ENCODE measurements around the gene COL17A1. TPM values are rescaled to one million over a fixed set of nuclear protein-coding genes. Genes with fewer than 3 reads are reported as not detected.

The COL17A1 gene
- total RNA-seq, 2 donors from 2014 or later: 3.6 TPM; not detected in 1

DNA sequence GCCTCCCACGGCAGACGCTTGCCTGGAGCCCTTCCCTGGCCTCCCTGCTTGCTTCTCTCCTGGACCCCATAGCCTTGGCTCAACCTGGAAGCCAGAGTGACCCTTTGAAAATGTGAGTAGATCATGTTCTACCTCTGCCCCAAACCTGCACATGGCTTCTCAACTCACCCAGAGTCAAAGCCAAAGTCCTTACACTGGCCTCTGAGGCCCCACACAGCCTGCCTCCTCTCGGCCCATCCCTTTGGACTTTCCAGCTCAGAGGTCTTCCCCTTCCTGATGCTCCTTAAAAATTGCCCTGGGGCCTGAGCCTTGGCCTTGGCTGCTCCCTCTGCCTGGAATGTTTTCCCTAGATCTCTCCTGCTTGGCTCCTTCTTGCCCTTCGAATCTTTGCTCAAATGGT, 32.5 kb downstream of the COL17A1 start:
- H3K27ac ChIP-seq: no peak overlapping the region
- H3K27me3 ChIP-seq: no peaks in the 10 kb centered on the region
- intact Hi-C loops (cut with DNase I): no loop called here
- H3K4me1 ChIP-seq: no peaks in the 10 kb centered on the region
- no peak overlapping the region for H3K4me3 ChIP-seq
- H3K36me3 ChIP-seq (replicated peaks in 1 of 2; ENCODE audit: insufficient read depth in 1 of 2, low read depth in 2 of 2): no peaks in the 10 kb centered on the region
- no peak for TF ChIP-seq POLR2A (IDR thresholded peaks at IDR 0.05)
- DNase-seq (no peak), ATAC-seq (no peak)
- 88 to 90% methylated on average over 4 of the region's 4 CpGs for WGBS, 2 donors
- H3K9me3 ChIP-seq: no peaks in the 10 kb centered on the region

DNA sequence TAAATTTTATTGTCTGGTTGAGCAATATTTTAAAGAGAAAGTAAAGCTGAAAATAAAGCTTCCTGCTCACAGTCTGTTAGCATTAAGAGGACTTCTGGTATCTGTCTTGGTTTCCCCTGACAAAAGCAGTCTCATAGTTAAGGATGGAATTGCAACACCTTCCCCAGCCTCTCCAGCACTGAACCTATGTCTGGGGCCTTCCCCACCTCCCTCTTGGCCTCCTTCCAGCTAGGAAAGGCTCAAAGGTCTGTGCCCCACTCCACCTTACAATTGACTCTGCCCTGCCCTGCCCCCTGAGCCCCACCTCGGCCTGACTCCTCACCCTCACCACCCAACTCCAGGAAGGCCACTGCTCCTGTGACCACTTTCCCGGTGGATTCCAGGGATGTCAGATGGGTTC, 33.2 kb downstream of the COL17A1 start:
- Histone ChIP-seq H3K27ac (no peak overlapping the region), H3K4me3 (no peak overlapping the region), H3K4me1 (no peaks in the 10 kb centered on the region), H3K27me3 (no peaks in the 10 kb centered on the region), H3K36me3 (replicated peaks in 1 of 2; ENCODE audit: insufficient read depth in 1 of 2, low read depth in 2 of 2) (no peaks in the 10 kb centered on the region), H3K9me3 (no peaks in the 10 kb centered on the region)
- TF ChIP-seq, protein P1, sequence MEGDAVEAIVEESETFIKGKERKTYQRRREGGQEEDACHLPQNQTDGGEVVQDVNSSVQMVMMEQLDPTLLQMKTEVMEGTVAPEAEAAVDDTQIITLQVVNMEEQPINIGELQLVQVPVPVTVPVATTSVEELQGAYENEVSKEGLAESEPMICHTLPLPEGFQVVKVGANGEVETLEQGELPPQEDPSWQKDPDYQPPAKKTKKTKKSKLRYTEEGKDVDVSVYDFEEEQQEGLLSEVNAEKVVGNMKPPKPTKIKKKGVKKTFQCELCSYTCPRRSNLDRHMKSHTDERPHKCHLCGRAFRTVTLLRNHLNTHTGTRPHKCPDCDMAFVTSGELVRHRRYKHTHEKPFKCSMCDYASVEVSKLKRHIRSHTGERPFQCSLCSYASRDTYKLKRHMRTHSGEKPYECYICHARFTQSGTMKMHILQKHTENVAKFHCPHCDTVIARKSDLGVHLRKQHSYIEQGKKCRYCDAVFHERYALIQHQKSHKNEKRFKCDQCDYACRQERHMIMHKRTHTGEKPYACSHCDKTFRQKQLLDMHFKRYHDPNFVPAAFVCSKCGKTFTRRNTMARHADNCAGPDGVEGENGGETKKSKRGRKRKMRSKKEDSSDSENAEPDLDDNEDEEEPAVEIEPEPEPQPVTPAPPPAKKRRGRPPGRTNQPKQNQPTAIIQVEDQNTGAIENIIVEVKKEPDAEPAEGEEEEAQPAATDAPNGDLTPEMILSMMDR (IDR thresholded peaks at IDR 0.05): no peak
- TF ChIP-seq POLR2A (IDR thresholded peaks at IDR 0.05): no peak
- intact Hi-C loops (cut with DNase I): no loop called here
- WGBS, 2 donors: 63 to 72% methylated on average over 2 of the region's 2 CpGs
- ATAC-seq (no peak), DNase-seq (no peak)

DNA sequence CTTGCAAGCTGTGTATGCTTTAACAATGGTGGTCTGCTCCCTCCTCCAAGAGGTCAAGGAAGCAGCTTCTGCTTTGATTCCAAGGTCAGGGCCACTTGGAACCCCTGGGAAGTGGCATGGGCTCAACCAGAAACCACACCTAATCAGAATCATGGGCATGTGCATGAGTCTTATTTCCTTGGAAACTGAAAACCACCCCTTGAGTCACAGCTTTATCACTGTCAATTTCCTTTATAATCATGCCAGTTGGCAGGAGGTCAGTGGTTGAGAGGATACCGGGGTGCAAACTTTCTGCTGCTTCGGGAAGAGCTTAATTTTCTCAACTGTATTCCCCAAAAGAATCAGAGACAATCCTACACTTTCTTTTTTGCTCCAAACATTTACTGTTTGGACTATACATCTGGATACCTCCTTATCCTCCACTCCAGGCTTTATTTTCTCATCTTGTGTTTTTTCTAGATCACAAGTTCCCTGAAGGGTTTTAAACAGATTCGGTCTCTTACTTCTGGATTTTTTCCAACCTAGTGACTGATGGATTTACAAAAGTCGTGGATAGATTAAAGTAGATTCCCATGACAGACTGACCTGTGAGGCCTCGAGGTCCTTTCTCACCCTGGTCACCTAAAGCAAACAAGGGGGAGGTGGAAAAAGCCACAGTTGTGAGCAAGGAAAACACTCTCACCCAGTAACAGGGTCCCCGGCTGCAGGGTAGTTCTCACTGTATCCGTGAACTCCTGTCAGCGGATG, 36.0 kb downstream of the COL17A1 start:
- H3K27me3 ChIP-seq: no peaks in the 10 kb centered on the region
- TF ChIP-seq, protein P1 (IDR thresholded peaks at IDR 0.05): no peak
- intact Hi-C loops (cut with DNase I): no loop called here
- no peaks in the 10 kb centered on the region for H3K36me3 ChIP-seq (replicated peaks in 1 of 2; ENCODE audit: insufficient read depth in 1 of 2, low read depth in 2 of 2)
- H3K4me1 ChIP-seq: no peaks in the 10 kb centered on the region
- no peak for DNase-seq
- ATAC-seq: no peak
- H3K9me3 ChIP-seq: no peaks in the 10 kb centered on the region
- H3K4me3 ChIP-seq: no peak overlapping the region
- 41 to 44% methylated on average over 8 of the region's 8 CpGs for WGBS, 2 donors
- no peak overlapping the region for H3K27ac ChIP-seq

DNA sequence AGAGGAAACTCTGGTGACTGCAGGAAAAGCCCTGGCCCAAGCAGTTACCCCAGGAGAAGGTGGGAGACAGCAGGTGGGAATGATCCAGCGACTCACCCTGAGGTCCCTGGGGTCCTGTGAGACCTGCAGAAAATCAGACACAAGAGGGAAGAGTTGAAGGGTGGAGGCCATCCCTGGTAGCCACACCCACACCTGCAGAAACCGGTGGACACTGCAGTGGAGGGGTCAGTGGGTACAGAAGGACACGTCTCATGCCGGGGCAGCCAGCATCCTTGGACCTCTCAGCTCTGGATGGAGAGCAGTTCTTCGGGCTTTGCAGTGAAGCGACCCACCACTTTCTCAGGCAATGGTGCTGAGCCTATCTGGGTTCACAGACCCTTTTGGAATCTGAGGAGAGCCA, 39.0 kb downstream of the COL17A1 start:
- WGBS, 2 donors: 60 to 64% methylated on average over 2 to 4 of the region's 6 CpGs
- DNase-seq (no peak), ATAC-seq (no peak)
- TF ChIP-seq, protein P1 (IDR thresholded peaks at IDR 0.05): no peak
- TF ChIP-seq POLR2A (IDR thresholded peaks at IDR 0.05): no peak
- no peaks in the 10 kb centered on the region for H3K27me3 ChIP-seq
- H3K36me3 ChIP-seq (replicated peaks in 1 of 2; ENCODE audit: insufficient read depth in 1 of 2, low read depth in 2 of 2): no peaks in the 10 kb centered on the region
- H3K4me3 ChIP-seq: no peak overlapping the region
- H3K27ac ChIP-seq: no peak overlapping the region
- intact Hi-C loops (cut with DNase I): no loop called here
- H3K9me3 ChIP-seq: no peaks in the 10 kb centered on the region
- H3K4me1 ChIP-seq: no peaks in the 10 kb centered on the region

DNA sequence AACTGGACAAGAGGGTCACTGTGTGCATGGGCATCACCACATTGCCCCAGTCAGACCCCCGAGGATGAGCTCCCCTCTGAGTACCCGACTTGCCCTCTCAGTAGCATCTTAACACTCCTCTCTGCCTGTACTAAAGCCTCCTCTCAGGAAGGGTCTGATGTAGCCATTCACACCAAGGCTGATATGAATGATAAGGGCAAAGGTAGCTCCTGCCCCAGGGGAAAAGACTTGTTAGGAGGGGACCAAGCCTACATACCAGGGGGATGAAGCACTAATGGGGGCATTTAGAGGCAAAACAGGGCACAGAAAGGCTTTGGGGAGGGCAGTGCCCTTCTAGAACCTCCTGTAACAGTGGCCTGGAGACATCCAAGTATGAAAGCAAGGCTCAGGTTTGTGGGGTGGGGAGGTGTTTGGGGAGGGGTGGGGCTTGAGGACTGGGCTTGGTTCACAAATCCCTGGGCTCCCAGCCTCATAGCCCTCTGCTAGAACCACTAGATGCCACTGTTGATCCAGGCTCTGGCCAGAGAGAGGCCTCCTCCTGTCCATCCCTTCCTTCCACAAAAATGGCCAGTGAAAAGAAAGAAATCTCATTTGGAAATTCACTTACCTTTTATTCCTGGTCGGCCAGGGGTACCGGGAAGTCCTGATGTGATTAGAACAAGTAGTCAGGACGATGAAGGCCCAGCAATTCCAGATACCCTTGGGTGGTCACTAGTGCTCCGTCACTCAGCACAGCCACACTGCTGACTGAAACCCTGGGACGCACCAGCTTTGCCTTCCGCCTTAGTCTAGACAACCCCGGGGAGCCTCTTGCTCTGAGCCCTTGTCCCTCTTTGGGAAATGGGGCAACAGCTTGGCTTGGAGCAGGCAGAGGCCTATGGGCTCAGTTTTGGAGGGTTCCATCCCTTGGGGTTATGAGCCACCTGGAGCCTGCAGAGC, 40.3 kb downstream of the COL17A1 start:
- WGBS, 2 donors: 57 to 64% methylated on average over 8 to 9 of the region's 9 CpGs
- no peak overlapping the region for H3K27ac ChIP-seq
- TF ChIP-seq, protein P1 (IDR thresholded peaks at IDR 0.05): peak; percentile 15 to 60 (median 43)
- TF ChIP-seq POLR2A (IDR thresholded peaks at IDR 0.05): no peak
- H3K4me3 ChIP-seq: no peak overlapping the region
- no peaks in the 10 kb centered on the region for H3K4me1 ChIP-seq
- H3K36me3 ChIP-seq (replicated peaks in 1 of 2; ENCODE audit: insufficient read depth in 1 of 2, low read depth in 2 of 2): no peaks in the 10 kb centered on the region
- DNase-seq: peak; percentile 35 to 56 (median 44)
- no peaks in the 10 kb centered on the region for H3K27me3 ChIP-seq
- H3K9me3 ChIP-seq: no peaks in the 10 kb centered on the region
- peak; percentile 73 for ATAC-seq
- intact Hi-C loops (cut with DNase I): no loop called here
